Muscle of back (tissue), 11 donors: Measurements from ENCODE around the gene ING5. TPM values are rescaled to one million over a fixed set of nuclear protein-coding genes. Genes with fewer than 3 reads are reported as not detected.
A peak's percentile ranks its signal among the peaks of the same experiment; 100 is the strongest.
"Not testable (repeated sequence)": the region's sequence is repeated elsewhere in the genome, so short reads cannot be mapped to it uniquely, and the experiment has no call there.

Experiments used
- DNase-seq, 3 donors: peaks; one replicate each; pipeline versions ENCODE4 v3.0.0 to v3.0.0-alpha.2; 2013
- polyA plus RNA-seq, 10 donors: library from polyadenylated mRNA; unstranded; fragments of 120-200 nt; gene quantifications; one replicate each; pipeline ENCODE4 v1.2.1, GENCODE V29; 2013; ENCODE audit not compliant: insufficient read length in 10 of 10

ING5 gene
- polyA plus RNA-seq, 10 donors, result 15.9 to 31.1 (median 21.5) TPM

DNA sequence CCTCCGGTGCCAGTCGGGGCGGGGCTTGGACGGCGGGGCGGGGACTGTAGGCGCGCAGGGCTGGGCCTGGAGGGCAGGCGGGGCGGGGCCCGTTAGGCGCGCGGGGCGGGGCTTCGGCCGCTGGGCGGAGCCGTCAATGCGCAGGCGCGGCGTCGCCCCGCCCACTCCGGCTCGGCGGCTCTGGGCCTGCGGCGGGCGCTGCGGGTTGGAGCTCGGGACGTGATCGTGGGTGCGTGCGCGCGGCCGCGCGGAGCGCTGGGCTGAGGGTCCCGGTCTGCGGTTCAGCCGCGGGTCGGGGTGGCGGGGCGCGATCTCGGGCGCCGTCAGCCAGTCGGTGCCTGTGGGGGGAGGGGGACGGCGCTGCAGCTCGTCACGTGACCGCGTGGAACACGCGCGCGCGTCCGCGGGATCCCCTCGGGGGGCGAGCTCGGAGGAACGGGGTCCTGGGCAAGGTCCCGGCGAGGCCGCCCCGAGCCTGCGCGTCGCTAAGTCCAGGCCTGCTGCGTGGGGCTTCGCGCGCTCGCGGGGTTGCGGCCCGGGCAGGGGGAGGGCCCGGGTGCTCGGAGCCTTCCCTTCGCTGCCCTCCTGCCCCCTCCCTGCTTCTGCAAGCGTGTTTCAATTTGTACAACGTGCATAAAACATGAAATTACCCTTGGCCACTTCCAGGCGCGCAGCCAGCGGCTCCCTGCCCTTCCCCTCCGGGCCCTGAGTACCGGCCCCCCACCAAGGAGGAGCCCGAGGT, 32.8 kb downstream of the ING5 start, which contains the start of gene D2HGDH:
Gene D2HGDH, plus strand, starts transcription at position 164 of the 742 bp plus-strand sequence. CDS start 595 bp downstream, outside the sequence.
- peak; percentile 86 to 95 (median 91) for DNase-seq

- no peak for DNase-seq
Measured at GRCh38 chr2:241736111-241736510, 34.3 kb downstream of the ING5 start.

DNA sequence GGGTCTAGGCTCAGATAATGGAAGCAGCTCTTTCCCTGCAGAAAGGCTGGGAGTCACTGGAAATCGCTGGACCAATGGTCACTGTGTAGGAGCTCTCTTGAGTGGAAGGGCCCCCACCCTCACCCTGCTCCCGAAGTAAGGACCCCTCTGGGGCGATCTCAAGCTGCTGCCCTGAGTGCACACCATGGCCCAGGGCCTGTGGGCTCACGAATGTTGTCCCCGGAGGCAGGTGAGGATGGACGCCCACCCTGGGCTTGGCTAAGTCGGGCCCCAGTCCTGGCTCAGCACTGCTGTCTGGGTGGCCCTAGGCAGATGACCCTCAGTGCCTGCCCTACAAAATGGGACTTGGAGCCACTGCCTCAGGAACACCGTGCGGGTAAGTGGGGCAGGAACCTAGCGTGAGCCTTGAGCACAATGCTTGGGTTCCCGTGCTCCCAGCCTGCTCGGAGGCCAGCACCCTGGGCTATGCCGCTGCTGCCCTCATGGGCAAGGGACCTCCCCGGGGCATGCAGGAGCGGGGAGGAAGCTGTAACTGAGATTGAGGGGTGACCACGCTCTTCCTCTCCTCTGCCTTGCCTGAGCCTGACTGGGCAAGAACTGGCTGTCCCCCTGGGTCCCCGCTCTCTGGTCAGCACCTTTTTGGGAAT, 36.3 kb downstream of the ING5 start:
- DNase-seq, result no peak

DNA sequence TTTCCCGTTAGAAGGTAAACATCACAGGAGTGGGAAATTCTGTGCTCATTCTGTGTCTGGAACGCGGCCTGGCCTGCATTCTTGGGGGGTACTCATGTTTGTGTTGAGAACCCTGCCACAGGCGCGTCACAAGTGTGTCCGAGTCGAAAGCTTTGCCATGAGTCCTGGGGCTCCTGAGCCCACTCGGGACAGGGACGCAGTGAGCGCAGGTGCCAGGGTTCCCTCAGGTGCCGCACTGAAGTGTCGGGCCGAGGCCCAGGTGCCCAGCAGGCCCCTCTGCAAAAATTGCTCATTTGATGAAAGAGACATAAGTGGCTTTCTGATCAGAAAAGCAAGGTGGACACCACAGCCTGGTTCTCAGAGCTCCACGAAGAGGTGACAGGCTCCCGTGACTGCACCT, 37.3 kb downstream of the ING5 start:
- no peak for DNase-seq

GRCh38 chr2:241739651-241740050, 37.8 kb downstream of the ING5 start:
- DNase-seq, result no peak

- DNase-seq, result no peak
Measured at GRCh38 chr2:241741016-241741415, 39.2 kb downstream of the ING5 start.

- no peak for DNase-seq
Measured at GRCh38 chr2:241742320-241742939, 40.6 kb downstream of the ING5 start.

- not testable (repeated sequence) for DNase-seq
Measured at GRCh38 chr2:241743008-241743407, 41.2 kb downstream of the ING5 start.

GRCh38 chr2:241743620-241744019, 41.8 kb downstream of the ING5 start:
- no peak for DNase-seq

DNA sequence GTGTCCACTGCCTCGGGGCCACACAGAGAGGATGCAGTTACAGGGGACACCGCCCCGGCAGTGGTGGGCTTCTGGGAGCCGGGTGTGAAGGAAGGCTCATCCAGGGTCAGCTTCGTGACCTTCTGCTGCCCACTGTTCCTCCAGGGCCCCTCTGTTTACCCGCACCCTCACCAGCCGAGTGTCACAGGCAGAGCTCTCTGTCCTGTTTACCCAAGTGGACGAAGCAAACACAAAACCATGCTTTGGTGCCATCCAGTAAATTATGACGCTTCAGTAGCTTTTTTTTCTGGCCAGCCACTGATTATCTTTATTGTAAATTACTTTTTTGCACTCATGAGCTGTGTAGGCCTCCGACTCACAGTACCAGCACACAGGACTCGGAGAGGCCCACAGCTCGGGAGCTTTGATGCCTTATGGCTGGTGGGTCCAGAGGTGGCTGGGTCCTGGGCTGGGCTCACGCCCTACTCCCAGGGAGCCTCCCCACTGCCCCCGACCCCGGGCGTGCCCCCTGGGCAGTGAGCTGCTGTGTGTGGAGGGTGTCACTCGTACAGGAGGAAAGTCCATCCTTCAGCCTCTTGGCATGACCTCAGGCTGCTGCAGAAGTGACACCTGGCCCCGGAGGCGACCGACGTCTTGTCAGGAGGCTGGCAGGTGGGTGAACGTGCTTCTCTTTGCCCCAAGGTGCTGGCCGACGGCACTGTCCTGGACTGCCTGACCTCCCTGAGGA, 42.4 kb downstream of the ING5 start:
- no peak for DNase-seq

DNA sequence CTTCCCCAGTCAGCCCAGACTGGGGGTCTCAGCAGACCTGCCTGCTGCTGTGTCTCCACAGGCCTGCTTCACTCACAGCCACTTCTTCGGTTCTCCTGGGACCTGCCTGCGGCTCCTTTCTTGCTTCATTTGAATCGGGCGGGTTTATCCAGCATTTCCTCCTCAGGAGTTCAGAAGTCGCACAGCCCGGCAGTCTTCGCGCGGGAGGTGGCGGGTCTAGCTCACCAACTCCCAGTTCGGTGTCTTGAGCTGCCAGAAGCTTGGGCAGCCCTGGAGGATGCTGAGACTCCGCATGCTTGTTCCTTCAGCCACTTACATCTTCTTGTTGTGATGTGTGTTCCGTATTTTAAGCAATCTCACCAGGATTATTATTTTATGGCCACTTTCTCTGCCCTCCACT, 43.4 kb downstream of the ING5 start:
- DNase-seq, result no peak

DNA sequence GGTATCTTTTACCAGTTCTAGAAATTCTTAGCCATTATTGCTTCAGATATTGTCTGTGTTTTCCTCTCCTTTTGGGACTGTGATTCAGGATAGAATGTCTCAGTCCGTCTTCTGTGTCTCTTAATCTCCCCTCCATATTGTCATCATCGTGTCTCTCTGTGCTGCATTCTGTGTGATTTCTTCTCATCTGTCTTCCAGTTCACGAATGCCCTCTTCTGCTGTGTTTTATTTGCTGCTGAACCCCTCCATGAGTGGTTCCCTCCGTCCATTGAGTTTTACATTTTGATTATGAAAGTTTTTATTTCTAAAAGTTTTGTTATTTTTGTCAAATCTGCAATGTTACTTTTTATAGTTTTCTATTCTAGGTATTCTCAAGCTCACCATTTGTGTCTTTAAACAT, 44.2 kb downstream of the ING5 start:
- DNase-seq, result no peak

DNA sequence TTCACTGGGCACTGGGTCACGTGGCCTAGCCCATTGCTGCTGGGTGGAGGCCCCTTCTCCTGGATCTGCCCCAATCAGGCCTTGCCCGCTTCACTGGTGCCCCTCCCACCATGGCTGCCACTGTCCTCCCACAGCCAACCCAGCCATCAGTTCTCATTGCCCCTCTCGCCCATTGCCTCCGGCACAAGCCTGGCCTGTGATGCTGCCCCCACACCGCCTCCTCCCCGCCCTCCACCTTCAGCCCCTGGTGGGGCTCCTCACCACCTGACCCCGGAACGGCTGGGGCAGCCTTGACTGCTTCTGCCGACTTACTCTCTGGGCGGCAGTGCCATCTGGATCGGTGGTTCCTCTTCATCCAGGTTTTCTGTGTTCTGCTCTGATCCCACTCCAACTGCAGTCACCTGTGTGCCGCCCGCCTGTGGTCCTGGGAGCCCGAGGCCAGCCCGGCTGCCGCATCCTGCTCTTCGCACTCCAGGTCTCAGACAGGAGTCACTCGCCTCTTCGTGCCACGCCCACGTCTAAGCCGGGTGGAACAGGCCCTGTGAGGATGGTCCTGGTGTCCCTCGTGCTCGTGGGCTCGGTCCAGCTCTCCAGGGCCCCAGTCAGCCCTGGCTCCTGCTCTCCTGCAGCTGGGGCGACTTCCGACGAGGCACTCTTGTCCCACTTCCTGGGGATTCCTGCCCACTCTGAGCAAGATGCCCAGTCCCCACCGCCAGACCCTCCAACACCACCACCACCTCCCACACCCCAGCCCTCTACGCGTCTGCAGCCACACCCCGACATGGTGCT, 46.8 kb downstream of the ING5 start:
- DNase-seq, result no peak

GRCh38 chr2:241750076-241750840, 48.4 kb downstream of the ING5 start:
- peak; percentile 11 to 60 (median 37) for DNase-seq

GRCh38 chr2:241751152-241751551, 49.3 kb downstream of the ING5 start:
- DNase-seq, result no peak

DNA sequence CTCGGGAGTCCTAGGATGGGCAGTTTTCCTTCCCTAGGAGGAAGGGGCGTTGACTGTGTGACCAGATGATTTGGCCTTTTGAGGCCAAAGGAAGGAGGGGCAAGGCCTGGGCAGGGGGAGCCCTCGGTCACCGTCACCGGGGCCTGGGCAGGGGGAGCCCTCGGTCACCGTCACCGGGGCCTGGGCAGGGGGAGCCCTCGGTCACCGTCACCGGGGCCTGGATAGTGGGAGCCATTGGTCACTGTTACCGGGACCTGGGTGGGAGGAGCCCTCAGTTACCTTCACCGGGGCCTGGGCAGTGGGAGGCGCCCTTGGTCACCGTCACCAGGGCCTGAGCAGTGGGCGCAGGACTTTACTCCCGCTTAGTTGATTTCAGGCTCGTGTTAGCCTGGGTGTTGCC, 49.9 kb downstream of the ING5 start:
- DNase-seq, result no peak

- no peak for DNase-seq
Measured at GRCh38 chr2:241752253-241752652, 50.4 kb downstream of the ING5 start.

- no peak for DNase-seq
Measured at GRCh38 chr2:241752689-241753276, 50.9 kb downstream of the ING5 start.

DNA sequence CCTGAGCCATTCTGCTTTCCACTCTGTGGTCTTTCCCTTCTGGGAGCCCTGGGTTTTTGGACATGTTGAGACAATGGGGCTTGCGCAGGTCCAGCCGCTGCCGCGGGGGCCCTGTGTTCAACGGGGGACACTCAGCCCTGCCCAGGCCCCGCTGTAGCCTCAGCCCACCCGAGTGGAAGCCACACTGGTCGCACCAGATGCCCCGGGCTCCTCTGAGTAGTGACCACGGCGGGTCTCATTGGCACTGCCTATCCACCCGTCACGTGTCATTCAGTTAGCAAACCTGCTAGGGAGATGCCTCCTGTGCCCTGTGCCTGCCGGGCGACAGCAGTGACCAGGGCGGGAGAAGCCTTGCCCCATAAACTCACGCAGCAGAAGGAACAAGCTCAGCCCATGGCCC, 51.7 kb downstream of the ING5 start:
- DNase-seq, result no peak

DNA sequence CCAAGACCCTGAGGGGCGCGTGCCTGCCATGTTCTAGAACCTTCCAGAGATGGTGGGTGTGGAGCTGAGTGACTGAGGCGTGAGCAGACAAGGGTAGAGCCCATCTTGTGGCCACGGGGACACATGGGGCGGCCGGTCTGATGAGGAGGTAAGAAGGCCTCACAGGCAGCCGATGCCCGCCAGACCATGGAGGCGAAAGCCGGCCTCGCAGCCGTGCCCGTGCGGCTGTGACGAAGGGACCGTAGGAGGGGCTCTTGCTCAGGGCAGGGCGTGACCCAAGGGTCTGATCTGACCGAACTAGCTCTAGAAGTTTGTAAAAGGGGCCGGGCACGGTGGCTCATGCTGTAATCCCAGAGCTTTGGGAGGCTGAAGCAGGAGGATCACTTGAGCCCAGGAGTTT, 52.2 kb downstream of the ING5 start:
- DNase-seq, result no peak
